VCaP (cell line): Measurements from ENCODE around the gene IGFBP1.
A peak's percentile ranks its signal among the peaks of the same experiment; 100 is the strongest.

Experiments used
- H3K27ac ChIP-seq: fragments of 450-650 bp; 2 replicates; pipeline ENCODE4 v1.5.1; 2017
- CTCF ChIP-seq: fragments of 450-650 bp; conservative IDR thresholded peaks from 2 replicates; pipeline ENCODE4 v1.5.1; 2017; ENCODE audit warnings: mild to moderate bottlenecking, moderate library complexity

IGFBP1 gene

GRCh38 chr7:45922810-45923209, 34.5 kb downstream of the IGFBP1 start:
- TF ChIP-seq CTCF, result no peak
- peak overlapping the region; percentile 84 for H3K27ac ChIP-seq

GRCh38 chr7:45923290-45923689, 35.0 kb downstream of the IGFBP1 start:
- peak overlapping the region; percentile 84 for H3K27ac ChIP-seq
- peak; percentile 99 for TF ChIP-seq CTCF

GRCh38 chr7:45923818-45924217, 35.5 kb downstream of the IGFBP1 start:
- peak overlapping the region; percentile 84 for H3K27ac ChIP-seq
- TF ChIP-seq CTCF, result no peak

- H3K27ac ChIP-seq, result peak overlapping the region; percentile 84
- TF ChIP-seq CTCF, result no peak
These were observed 36.0 kb downstream of the IGFBP1 start for GRCh38 chr7:45924283-45924682.

- TF ChIP-seq CTCF, result no peak
- no peak overlapping the region for H3K27ac ChIP-seq
These were observed 39.4 kb downstream of the IGFBP1 start for GRCh38 chr7:45927721-45928120.

GRCh38 chr7:45930967-45931366, 42.7 kb downstream of the IGFBP1 start:
- no peak for TF ChIP-seq CTCF
- no peak overlapping the region for H3K27ac ChIP-seq

- no peak overlapping the region for H3K27ac ChIP-seq
- TF ChIP-seq CTCF, result no peak
These were observed 49.0 kb downstream of the IGFBP1 start for GRCh38 chr7:45937301-45937700.

- no peak overlapping the region for H3K27ac ChIP-seq
- TF ChIP-seq CTCF, result no peak
These were observed 49.6 kb downstream of the IGFBP1 start for GRCh38 chr7:45937862-45938261.
